HG02798 (cell line): ENCODE measurements around the gene ARF5.
A peak's percentile ranks its signal among the peaks of the same experiment; 100 is the strongest.
"Not testable (repeated sequence)": the region's sequence is repeated elsewhere in the genome, so short reads cannot be mapped to it uniquely, and the experiment has no call there.

Experiments used
- ATAC-seq: cut with Tn5 transposase; IDR thresholded peaks from one replicate; pipeline ENCODE4 v1.9.1; 2021; ENCODE audit warnings: mild to moderate bottlenecking; ENCODE audit not compliant: unreplicated experiment, poor library complexity

The ARF5 gene

GRCh38 chr7:127588019-127588696 is at the start of gene ARF5:
Gene ARF5 (plus strand): TSS chr7:127588411. CDS start chr7:127588499, 88 bp downstream.
- peak; percentile 76 for ATAC-seq

- no peak for ATAC-seq
Measured at GRCh38 chr7:127539116-127539515, 49.1 kb upstream of the ARF5 start.

- not testable (repeated sequence) for ATAC-seq
Measured at GRCh38 chr7:127540461-127540860, 47.8 kb upstream of the ARF5 start.

- no peak for ATAC-seq
Measured at GRCh38 chr7:127541548-127541947, 46.7 kb upstream of the ARF5 start.

- ATAC-seq: no peak
Measured at GRCh38 chr7:127546313-127546712, 41.9 kb upstream of the ARF5 start.

GRCh38 chr7:127550247-127550646 is 38.0 kb upstream of the ARF5 start:
- no peak for ATAC-seq

- no peak for ATAC-seq
Measured at GRCh38 chr7:127551941-127552340, 36.3 kb upstream of the ARF5 start.

- ATAC-seq: no peak
Measured at GRCh38 chr7:127556404-127556803, 31.8 kb upstream of the ARF5 start.

- ATAC-seq: no peak
Measured at GRCh38 chr7:127557803-127558202, 30.4 kb upstream of the ARF5 start.

- ATAC-seq: no peak
Measured at GRCh38 chr7:127566242-127566641, 22.0 kb upstream of the ARF5 start.

GRCh38 chr7:127568034-127568433 is 20.2 kb upstream of the ARF5 start:
- not testable (repeated sequence) for ATAC-seq

- ATAC-seq: no peak
Measured at GRCh38 chr7:127571741-127572505, 16.3 kb upstream of the ARF5 start.

- no peak for ATAC-seq
Measured at GRCh38 chr7:127578036-127578684, 10.1 kb upstream of the ARF5 start.

GRCh38 chr7:127578711-127579275 is 9.4 kb upstream of the ARF5 start:
- no peak for ATAC-seq

GRCh38 chr7:127580612-127581011 is 7.6 kb upstream of the ARF5 start:
- no peak for ATAC-seq

GRCh38 chr7:127581716-127582115 is 6.5 kb upstream of the ARF5 start:
- ATAC-seq: no peak

GRCh38 chr7:127582361-127582760 is 5.8 kb upstream of the ARF5 start:
- no peak for ATAC-seq

GRCh38 chr7:127584648-127585043 is 3.6 kb upstream of the ARF5 start:
- ATAC-seq: no peak

- ATAC-seq: peak; percentile 87
Measured at GRCh38 chr7:127585044-127585953, 2.9 kb upstream of the ARF5 start, which contains the start of gene GCC1. Gene GCC1 (minus strand): TSS chr7:127585596. CDS start chr7:127585182, 414 bp downstream.

GRCh38 chr7:127586346-127586745 is 1.9 kb upstream of the ARF5 start:
- ATAC-seq: no peak
